SK-N-SH (cell line): Measurements from ENCODE around the gene CYS1.
"Not testable (repeated sequence)": the region's sequence is repeated elsewhere in the genome, so short reads cannot be mapped to it uniquely, and the experiment has no call there.

Experiments used
- EP300 ChIP-seq, 2 experiments: IDR thresholded peaks; 2 replicates each; pipeline versions ENCODE4 v1.4.0 to v1.6.1; 2012; ENCODE audit warnings: borderline replicate concordance in 1 of 2, low read depth in 1 of 2, low read length in 1 of 2
- FOXJ3 ChIP-seq: sonication (generic); formaldehyde crosslinking; IDR thresholded peaks from 2 replicates; pipeline ENCODE4 v1.5.1; 2020; ENCODE audit warnings: mild to moderate bottlenecking, missing genetic modification reagents
- GABPA ChIP-seq: IDR thresholded peaks from 2 replicates; pipeline ENCODE4 v1.4.0; 2012; ENCODE audit warnings: low read depth, mild to moderate bottlenecking
- RAD21 ChIP-seq: IDR thresholded peaks from 2 replicates; pipeline ENCODE4 v1.6.1; 2012; ENCODE audit warnings: mild to moderate bottlenecking, low read length
- RFX5 ChIP-seq: IDR thresholded peaks from 2 replicates; pipeline ENCODE4 v1.6.1; 2012; ENCODE audit warnings: mild to moderate bottlenecking, improper control_type of control experiment, low read length
- RXRA ChIP-seq: IDR thresholded peaks from 2 replicates; pipeline ENCODE4 v1.4.0; 2012; ENCODE audit warnings: low read depth, mild to moderate bottlenecking, borderline replicate concordance
- SMC3 ChIP-seq: IDR thresholded peaks from 2 replicates; pipeline ENCODE4 v1.6.1; 2012; ENCODE audit warnings: low read depth, low read length, improper control_type of control experiment
- USF1 ChIP-seq: IDR thresholded peaks from 2 replicates; pipeline ENCODE4 v1.4.0; 2012; ENCODE audit warnings: low read depth, borderline replicate concordance
- TF ChIP-seq, protein P1 (sequence below): fragments of 200-600 bp; sonication (generic); IDR thresholded peaks from 2 replicates; pipeline ENCODE4 v1.6.1; 2017; ENCODE audit warnings: antibody characterized with exemption, mild to moderate bottlenecking, moderate library complexity
- TF ChIP-seq, protein P2 (sequence below): IDR thresholded peaks from 2 replicates; pipeline ENCODE4 v1.6.1; 2012; ENCODE audit warnings: mild to moderate bottlenecking, low read depth, low read length, moderate library complexity

DNA sequence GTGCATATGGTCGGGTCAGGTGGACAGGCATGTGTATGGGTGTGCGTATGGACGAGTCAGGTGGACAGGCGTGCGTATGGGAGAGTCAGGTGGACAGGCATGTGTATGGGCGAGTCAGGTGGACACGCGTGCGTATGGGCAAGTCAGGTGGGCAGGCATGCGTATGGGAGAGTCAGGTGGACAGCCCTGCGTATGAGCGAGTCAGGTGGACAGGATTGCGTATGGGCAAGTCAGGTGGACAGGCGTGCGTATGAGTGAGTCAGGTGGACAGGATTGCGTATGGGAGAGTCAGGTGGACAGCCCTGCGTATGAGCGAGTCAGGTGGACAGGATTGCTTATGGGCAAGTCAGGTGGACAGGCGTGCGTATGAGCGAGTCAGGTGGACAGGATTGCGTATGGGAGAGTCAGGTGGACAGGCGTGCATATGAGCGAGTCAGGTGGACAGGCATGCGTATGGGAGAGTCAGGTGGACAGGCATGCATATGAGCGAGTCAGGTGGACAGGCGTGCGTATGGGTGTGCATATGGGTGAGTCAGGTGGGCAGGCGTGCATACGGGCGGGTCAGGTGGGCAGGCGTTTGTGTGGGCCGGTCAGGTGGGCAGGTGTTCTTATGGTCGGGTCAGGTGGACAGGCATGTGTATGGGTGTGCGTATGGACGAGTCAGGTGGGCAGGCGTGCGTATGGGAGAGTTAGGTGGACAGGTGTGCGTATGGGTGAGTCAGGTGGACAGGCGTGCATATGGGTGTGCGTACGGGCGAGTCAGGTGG lies 66.4 kb downstream of the CYS1 start:
- not testable (repeated sequence) for TF ChIP-seq RFX5; USF1; SMC3; RXRA; RAD21; GABPA; FOXJ3 (CRISPR knock-in tag); EP300 (IDR thresholded peaks at IDR 0.05; ENCODE audit: borderline replicate concordance in 1 of 2, low read depth in 1 of 2, low read length in 1 of 2)
- TF ChIP-seq, protein P1, sequence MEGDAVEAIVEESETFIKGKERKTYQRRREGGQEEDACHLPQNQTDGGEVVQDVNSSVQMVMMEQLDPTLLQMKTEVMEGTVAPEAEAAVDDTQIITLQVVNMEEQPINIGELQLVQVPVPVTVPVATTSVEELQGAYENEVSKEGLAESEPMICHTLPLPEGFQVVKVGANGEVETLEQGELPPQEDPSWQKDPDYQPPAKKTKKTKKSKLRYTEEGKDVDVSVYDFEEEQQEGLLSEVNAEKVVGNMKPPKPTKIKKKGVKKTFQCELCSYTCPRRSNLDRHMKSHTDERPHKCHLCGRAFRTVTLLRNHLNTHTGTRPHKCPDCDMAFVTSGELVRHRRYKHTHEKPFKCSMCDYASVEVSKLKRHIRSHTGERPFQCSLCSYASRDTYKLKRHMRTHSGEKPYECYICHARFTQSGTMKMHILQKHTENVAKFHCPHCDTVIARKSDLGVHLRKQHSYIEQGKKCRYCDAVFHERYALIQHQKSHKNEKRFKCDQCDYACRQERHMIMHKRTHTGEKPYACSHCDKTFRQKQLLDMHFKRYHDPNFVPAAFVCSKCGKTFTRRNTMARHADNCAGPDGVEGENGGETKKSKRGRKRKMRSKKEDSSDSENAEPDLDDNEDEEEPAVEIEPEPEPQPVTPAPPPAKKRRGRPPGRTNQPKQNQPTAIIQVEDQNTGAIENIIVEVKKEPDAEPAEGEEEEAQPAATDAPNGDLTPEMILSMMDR, result not testable (repeated sequence)
- TF ChIP-seq, protein P2, sequence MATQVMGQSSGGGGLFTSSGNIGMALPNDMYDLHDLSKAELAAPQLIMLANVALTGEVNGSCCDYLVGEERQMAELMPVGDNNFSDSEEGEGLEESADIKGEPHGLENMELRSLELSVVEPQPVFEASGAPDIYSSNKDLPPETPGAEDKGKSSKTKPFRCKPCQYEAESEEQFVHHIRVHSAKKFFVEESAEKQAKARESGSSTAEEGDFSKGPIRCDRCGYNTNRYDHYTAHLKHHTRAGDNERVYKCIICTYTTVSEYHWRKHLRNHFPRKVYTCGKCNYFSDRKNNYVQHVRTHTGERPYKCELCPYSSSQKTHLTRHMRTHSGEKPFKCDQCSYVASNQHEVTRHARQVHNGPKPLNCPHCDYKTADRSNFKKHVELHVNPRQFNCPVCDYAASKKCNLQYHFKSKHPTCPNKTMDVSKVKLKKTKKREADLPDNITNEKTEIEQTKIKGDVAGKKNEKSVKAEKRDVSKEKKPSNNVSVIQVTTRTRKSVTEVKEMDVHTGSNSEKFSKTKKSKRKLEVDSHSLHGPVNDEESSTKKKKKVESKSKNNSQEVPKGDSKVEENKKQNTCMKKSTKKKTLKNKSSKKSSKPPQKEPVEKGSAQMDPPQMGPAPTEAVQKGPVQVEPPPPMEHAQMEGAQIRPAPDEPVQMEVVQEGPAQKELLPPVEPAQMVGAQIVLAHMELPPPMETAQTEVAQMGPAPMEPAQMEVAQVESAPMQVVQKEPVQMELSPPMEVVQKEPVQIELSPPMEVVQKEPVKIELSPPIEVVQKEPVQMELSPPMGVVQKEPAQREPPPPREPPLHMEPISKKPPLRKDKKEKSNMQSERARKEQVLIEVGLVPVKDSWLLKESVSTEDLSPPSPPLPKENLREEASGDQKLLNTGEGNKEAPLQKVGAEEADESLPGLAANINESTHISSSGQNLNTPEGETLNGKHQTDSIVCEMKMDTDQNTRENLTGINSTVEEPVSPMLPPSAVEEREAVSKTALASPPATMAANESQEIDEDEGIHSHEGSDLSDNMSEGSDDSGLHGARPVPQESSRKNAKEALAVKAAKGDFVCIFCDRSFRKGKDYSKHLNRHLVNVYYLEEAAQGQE, result not testable (repeated sequence)
